GM19035 (cell line): ENCODE results near the gene WDR27.
"Not testable (repeated sequence)": the region's sequence is repeated elsewhere in the genome, so short reads cannot be mapped to it uniquely, and the experiment has no call there.

Experiments used
- ATAC-seq: cut with Tn5 transposase; IDR thresholded peaks from one replicate; pipeline ENCODE4 v1.9.1; 2021; ENCODE audit not compliant: unreplicated experiment

WDR27 gene

GRCh38 chr6:169664227-169664626 lies 37.6 kb downstream of the WDR27 start:
- ATAC-seq = no peak

GRCh38 chr6:169663468-169663867 lies 38.4 kb downstream of the WDR27 start:
- no peak for ATAC-seq

- ATAC-seq = no peak
Measured at GRCh38 chr6:169661391-169661756, 40.5 kb downstream of the WDR27 start.

GRCh38 chr6:169660751-169661390 lies 41.0 kb downstream of the WDR27 start:
- no peak for ATAC-seq

- no peak for ATAC-seq
Measured at GRCh38 chr6:169659820-169660610, 41.8 kb downstream of the WDR27 start.

GRCh38 chr6:169657284-169657610 lies 44.6 kb downstream of the WDR27 start:
- no peak for ATAC-seq

GRCh38 chr6:169656546-169657283 lies 45.1 kb downstream of the WDR27 start:
- ATAC-seq = no peak

- peak; percentile 93 for ATAC-seq
Measured at GRCh38 chr6:169654598-169655391, 47.0 kb downstream of the WDR27 start.

- ATAC-seq = no peak
Measured at GRCh38 chr6:169653691-169654090, 48.1 kb downstream of the WDR27 start.

GRCh38 chr6:169652896-169653295 lies 48.9 kb downstream of the WDR27 start:
- ATAC-seq = no peak

- no peak for ATAC-seq
Measured at GRCh38 chr6:169651498-169651897, 50.3 kb downstream of the WDR27 start.

- ATAC-seq = no peak
Measured at GRCh38 chr6:169650959-169651292, 50.9 kb downstream of the WDR27 start.

GRCh38 chr6:169650241-169650958 lies 51.4 kb downstream of the WDR27 start:
- no peak for ATAC-seq

- ATAC-seq = no peak
Measured at GRCh38 chr6:169648617-169649016, 53.2 kb downstream of the WDR27 start.

- no peak for ATAC-seq
Measured at GRCh38 chr6:169648092-169648491, 53.7 kb downstream of the WDR27 start.

- no peak for ATAC-seq
Measured at GRCh38 chr6:169647637-169648036, 54.2 kb downstream of the WDR27 start.

GRCh38 chr6:169646906-169647567 lies 54.8 kb downstream of the WDR27 start:
- no peak for ATAC-seq

GRCh38 chr6:169645459-169645858 lies 56.4 kb downstream of the WDR27 start:
- ATAC-seq = not testable (repeated sequence)

- no peak for ATAC-seq
Measured at GRCh38 chr6:169643521-169643920, 58.3 kb downstream of the WDR27 start.

GRCh38 chr6:169642455-169642854 lies 59.4 kb downstream of the WDR27 start:
- no peak for ATAC-seq
